ENCODE measurements around the gene HABP4.

DNA sequence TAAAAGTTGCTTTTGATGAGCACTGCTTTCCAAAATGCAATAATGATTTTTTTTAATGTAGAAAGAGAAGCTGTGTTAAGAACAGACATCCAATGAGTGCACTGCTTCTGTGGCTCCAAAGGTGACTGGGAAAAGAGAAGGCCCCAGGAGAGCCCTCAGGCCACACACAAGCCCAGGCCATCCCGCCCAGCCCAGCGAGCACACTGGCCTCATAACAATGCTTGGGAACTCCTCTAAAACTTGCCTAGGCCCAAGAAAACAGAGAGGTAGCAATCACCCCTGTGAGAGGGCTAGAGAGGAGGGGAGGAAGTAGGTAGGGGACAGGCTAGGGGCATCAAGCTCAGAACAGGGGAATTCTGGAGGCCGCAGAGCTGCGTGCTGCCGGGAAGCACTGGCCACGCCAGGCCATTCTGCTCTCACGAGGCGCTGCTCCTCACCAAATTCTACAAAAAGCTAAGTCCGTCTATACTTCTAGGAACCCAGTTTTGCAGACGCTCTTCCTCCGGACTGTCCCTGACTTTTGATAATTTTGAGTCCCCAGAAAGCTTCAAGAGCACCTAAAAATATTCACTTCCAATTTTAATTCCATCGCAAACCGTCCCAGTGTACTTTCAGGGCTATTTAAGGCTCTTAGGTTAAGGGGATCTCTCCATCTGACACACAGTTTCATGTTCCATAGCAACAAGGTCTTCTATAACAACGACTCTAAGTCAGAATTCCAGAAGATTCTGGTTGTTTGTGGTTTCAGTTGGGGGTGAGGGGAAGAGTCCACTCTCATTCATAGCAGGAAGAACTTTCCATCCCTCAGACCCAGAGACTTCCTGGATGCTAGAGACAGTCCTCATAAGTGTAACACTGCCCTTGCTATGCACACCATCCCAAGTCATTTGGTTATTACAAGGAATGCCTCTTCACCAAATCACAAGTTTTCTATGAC lies 51.0 kb downstream of the HABP4 start:
- TF ChIP-seq, protein P1, sequence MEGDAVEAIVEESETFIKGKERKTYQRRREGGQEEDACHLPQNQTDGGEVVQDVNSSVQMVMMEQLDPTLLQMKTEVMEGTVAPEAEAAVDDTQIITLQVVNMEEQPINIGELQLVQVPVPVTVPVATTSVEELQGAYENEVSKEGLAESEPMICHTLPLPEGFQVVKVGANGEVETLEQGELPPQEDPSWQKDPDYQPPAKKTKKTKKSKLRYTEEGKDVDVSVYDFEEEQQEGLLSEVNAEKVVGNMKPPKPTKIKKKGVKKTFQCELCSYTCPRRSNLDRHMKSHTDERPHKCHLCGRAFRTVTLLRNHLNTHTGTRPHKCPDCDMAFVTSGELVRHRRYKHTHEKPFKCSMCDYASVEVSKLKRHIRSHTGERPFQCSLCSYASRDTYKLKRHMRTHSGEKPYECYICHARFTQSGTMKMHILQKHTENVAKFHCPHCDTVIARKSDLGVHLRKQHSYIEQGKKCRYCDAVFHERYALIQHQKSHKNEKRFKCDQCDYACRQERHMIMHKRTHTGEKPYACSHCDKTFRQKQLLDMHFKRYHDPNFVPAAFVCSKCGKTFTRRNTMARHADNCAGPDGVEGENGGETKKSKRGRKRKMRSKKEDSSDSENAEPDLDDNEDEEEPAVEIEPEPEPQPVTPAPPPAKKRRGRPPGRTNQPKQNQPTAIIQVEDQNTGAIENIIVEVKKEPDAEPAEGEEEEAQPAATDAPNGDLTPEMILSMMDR (conservative IDR thresholded peaks at IDR 0.05), result no peak
- no peak for TF ChIP-seq ZFX (IDR thresholded peaks at IDR 0.05)

Data from C4-2B (cell line).